Measurements from ENCODE around the gene HOXB4. TPM values are rescaled to one million over a fixed set of nuclear protein-coding genes. Genes with fewer than 3 reads are reported as not detected.

The HOXB4 gene
- total and polyA plus RNA-seq, 8 donors = 0.45 to 5.1 (median 2.1) TPM; not detected in 2

DNA sequence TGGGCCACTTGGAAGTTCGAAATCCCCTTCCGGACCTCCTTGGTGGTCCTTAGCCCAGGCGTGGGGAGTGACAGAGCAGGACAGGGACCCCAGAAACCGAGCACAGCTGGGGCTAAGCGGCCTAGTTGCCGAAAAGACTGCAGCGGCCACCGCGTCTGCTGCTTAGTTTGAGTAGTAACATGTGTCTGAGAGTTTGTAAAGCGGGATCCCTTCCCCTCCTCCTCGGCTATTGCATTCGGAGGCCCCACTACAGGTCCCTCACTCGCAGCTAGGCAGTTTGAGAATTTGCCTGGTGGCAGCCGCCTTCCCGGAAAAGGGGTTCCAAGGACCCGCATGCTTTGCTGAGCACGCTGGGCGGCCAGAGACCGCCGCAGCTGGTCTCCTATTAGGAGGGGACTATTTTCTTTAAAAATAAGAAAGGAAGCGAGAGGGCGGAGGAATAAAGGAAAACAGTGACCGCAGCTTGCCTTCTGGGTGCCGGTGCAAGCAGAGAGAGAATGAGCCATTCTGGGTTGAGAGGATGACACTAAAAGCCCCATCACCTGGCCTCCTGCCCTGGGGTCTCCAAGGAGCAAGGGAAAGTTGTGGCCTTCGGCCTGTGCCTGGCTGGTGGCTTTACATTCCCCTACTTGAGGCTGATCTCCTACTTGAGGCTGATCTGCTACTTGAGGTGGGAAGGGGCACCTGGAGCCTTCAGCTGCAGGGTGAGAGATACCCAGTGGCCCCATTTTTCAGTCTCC lies 16.6 kb upstream of the HOXB4 start:
- intact Hi-C loops (cut with DNase I; ENCODE audit: low total_unique reads) = no loop called here
- 23 to 48% (median 31%) methylated on average over 21 to 25 of the region's 25 CpGs for WGBS, 5 donors
- Histone ChIP-seq H3K4me3 (peak overlapping the region; percentile 44 to 57 (median 51)), H3K27me3 (peaks cover 3 to 100% (median 91%) of the 10 kb centered on the region in 3 donors), H3K27ac (peak overlapping the region; percentile 22 to 95 (median 93)), H3K36me3 (no peaks in the 10 kb centered on the region), H3K4me1 (peaks cover 8 to 86% (median 64%) of the 10 kb centered on the region in 4 donors), H3K9me3 (no peaks in the 10 kb centered on the region)
- DNase-seq = no peak
- no peak for TF ChIP-seq POLR2AphosphoS5 (IDR thresholded peaks at IDR 0.05)
- no peak for TF ChIP-seq EP300 (IDR thresholded peaks at IDR 0.05)
- TF ChIP-seq, protein P1, sequence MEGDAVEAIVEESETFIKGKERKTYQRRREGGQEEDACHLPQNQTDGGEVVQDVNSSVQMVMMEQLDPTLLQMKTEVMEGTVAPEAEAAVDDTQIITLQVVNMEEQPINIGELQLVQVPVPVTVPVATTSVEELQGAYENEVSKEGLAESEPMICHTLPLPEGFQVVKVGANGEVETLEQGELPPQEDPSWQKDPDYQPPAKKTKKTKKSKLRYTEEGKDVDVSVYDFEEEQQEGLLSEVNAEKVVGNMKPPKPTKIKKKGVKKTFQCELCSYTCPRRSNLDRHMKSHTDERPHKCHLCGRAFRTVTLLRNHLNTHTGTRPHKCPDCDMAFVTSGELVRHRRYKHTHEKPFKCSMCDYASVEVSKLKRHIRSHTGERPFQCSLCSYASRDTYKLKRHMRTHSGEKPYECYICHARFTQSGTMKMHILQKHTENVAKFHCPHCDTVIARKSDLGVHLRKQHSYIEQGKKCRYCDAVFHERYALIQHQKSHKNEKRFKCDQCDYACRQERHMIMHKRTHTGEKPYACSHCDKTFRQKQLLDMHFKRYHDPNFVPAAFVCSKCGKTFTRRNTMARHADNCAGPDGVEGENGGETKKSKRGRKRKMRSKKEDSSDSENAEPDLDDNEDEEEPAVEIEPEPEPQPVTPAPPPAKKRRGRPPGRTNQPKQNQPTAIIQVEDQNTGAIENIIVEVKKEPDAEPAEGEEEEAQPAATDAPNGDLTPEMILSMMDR (IDR thresholded peaks at IDR 0.05) = no peak
- no peak for TF ChIP-seq POLR2A (IDR thresholded peaks at IDR 0.05)

DNA sequence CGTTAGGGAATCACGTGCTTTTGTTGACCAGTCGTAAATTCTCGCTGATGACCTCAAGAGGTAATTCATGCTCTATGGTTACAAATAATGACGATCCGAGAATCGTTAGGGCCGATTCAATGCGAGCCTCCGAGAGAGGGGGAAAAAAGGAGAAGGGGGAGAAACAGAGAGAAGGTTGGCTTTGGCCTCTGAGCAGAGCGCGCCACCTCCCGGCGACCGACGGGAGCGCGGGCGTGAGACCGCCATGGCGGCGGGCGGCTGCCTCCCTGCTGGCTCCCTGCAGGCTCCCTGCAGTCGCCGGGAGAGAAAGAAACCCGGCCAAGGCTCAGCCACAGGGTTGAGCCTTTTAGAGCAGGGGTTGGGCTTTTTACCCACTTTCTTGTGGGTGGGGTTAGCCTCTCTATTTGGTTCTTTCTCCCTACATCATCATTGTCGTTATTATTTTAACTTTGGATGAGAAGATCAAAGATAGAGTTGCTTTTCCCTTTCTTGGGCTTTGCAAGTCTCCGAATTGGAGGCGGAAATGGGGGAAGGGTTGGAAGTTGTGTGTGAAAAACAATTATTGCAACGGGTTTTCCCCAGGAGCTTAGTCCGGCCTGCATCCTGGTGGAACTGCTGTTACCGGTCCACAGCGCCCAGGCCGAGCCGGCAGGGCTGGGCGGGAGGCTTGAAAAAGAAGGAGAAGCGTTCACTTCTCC lies 15.8 kb upstream of the HOXB4 start:
- 5 to 10% (median 6%) methylated on average over 37 of the region's 37 CpGs for WGBS, 5 donors
- TF ChIP-seq POLR2AphosphoS5 (IDR thresholded peaks at IDR 0.05) = peak; percentile 8 to 63 (median 38)
- no peak for TF ChIP-seq EP300 (IDR thresholded peaks at IDR 0.05)
- TF ChIP-seq, protein P1 (IDR thresholded peaks at IDR 0.05) = peak in 5 of 7 experiments; percentile 70 to 93 (median 86)
- no peak for TF ChIP-seq POLR2A (IDR thresholded peaks at IDR 0.05)
- Histone ChIP-seq H3K9me3 (no peaks in the 10 kb centered on the region), H3K4me1 (peaks cover 8 to 79% (median 64%) of the 10 kb centered on the region in 4 donors), H3K4me3 (peak overlapping the region; percentile 44 to 57 (median 51)), H3K36me3 (no peaks in the 10 kb centered on the region), H3K27me3 (peaks cover 3 to 100% (median 91%) of the 10 kb centered on the region in 3 donors), H3K27ac (peak overlapping the region; percentile 10 to 95 (median 93))
- DNase-seq = peak; percentile 74 to 95
- intact Hi-C loops (cut with DNase I; ENCODE audit: low total_unique reads) = no loop called here

DNA sequence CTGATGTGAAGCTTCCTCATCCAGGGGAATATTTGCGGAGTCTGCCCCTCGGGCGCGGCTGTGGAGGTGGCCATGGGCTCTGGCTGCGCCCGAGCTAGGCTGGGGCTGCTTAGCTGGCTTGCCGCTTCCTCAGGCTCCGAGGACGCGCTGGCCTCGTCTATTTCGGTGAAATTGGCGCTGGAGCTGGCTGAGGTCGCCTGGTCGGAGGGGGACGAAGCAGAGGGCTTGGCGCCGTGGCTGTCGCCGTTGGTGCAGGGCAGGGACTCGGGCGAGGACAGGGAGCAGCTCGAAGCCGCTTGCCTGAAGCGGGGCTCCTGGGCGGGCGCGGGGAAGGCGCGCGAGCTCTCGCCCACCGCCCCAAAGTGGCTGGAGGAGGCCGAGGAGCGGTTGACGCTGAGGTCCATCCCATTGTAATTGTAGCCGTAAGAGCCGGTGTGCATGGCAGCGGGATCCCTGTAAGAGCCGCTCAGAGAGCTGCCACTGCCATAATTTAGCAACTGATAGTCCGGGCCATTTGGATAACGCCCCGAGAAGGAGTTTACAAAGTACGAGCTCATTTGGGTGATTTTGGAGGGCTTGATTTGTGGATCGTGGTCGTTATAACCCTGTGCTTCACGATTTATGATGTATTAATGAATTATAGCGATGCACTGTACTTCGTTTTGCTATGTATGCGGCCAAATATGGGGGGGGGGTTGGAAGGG lies 15.1 kb upstream of the HOXB4 start, which contains the start of gene HOXB5:
TSS of gene HOXB5 (minus strand) at position 654 of the 704 bp plus-strand sequence. CDS start at position 557, 97 bp downstream.
- WGBS, 5 donors = 2 to 9% (median 3%) methylated on average over 44 to 50 of the region's 50 CpGs
- Histone ChIP-seq H3K27me3 (peaks cover 3 to 100% (median 85%) of the 10 kb centered on the region in 3 donors), H3K36me3 (no peaks in the 10 kb centered on the region), H3K4me1 (peaks cover 8 to 78% (median 61%) of the 10 kb centered on the region in 4 donors), H3K9me3 (no peaks in the 10 kb centered on the region), H3K27ac (peak within 1 kb of the TSS; percentile 57 to 95 (median 93)), H3K4me3 (peak within 1 kb of the TSS; percentile 44 to 57 (median 51))
- no peak for DNase-seq
- intact Hi-C loops (cut with DNase I; ENCODE audit: low total_unique reads) = no loop called here
- TF ChIP-seq, protein P1 (IDR thresholded peaks at IDR 0.05) = no peak
- TF ChIP-seq POLR2A (IDR thresholded peaks at IDR 0.05) = no peak
- no peak for TF ChIP-seq POLR2AphosphoS5 (IDR thresholded peaks at IDR 0.05)
- no peak for TF ChIP-seq EP300 (IDR thresholded peaks at IDR 0.05)

DNA sequence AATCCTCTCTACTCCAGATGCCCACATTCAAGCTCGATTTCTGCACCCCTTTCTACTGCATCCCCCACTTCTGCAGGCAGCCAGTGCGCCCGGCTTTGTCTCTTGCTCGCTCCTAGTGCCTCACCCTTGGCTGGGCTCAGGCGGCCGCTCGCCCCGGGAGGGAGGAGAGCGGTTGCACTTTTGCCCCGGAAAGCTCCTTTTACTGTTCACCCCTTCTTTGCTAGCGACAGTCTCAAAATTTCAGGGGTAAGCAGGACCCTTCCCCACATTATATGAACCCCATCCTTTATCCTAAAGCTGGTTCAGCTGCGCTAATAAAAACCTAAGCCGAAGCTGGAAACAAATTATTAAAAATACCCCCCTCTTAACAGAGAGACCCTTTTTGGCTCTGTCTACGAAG lies 14.4 kb upstream of the HOXB4 start:
- WGBS, 5 donors = 5 to 7% (median 6%) methylated on average over 13 to 14 of the region's 14 CpGs
- Histone ChIP-seq H3K36me3 (no peaks in the 10 kb centered on the region), H3K4me1 (peaks cover 8 to 78% (median 59%) of the 10 kb centered on the region in 4 donors), H3K27ac (peak overlapping the region; percentile 57 to 95 (median 93)), H3K27me3 (peaks cover 3 to 100% (median 85%) of the 10 kb centered on the region in 3 donors), H3K4me3 (peak overlapping the region; percentile 44 to 57 (median 51)), H3K9me3 (no peaks in the 10 kb centered on the region)
- TF ChIP-seq, protein P1 (IDR thresholded peaks at IDR 0.05) = no peak
- TF ChIP-seq POLR2AphosphoS5 (IDR thresholded peaks at IDR 0.05) (no peak), POLR2A (IDR thresholded peaks at IDR 0.05) (no peak), EP300 (IDR thresholded peaks at IDR 0.05) (no peak)
- intact Hi-C loops (cut with DNase I; ENCODE audit: low total_unique reads) = no loop called here
- peak in 1 of 2 donors; percentile 59 for DNase-seq
